HepG2 (cell line): ENCODE data around the gene SRSF6. TPM values are rescaled to one million over a fixed set of nuclear protein-coding genes. Genes with fewer than 3 reads are reported as not detected.

Experiments used
- ATAC-seq: fragments of 200-7000 bp; cut with Tn5 transposase; 3 replicates; pipeline ENCODE4 v1.9.1; 2020; ENCODE audit warnings: mild to moderate bottlenecking, moderate library complexity
- BruUV-seq: library from RNA; stranded (reverse); fragments of 400-500 nt; replicated peaks from 2 replicates; lab custom pipeline; 2021; lab: Mats Ljungman, UMichigan
- CTCF ChIA-PET: fragments of 300-600 bp; formaldehyde crosslinking; extraction: SDS; loops from one replicate; lab custom pipeline; 2021; ENCODE audit warnings: low total read pairs, inconsistent platforms, low intra/inter-chr PET ratio; lab: Yijun Ruan, JAX
- POLR2A ChIA-PET: fragments of 350-600 bp; sonication (Branson Sonifier 250); formaldehyde crosslinking; loops from one replicate; lab custom pipeline; 2020; ENCODE audit warnings: antibody characterized with exemption, inconsistent platforms; lab: Yijun Ruan, JAX
- DNase-seq: peaks from one replicate; pipeline ENCODE4 v3.0.0-alpha.2; 2015; ENCODE audit warnings: low spot score
- FAIRE-seq: peaks from 3 replicates; lab custom pipeline; 2011; peaks lifted over from hg19 to GRCh38; lab: Jason Lieb, UNC
- H2AFZ ChIP-seq: one replicate; pipeline ENCODE4 v1.6.1; 2011; ENCODE audit warnings: low read length, inconsistent platforms
- H3K27ac ChIP-seq: fragments of 300-600 bp; 3 replicates; pipeline ENCODE4 v1.8.0; 2011; ENCODE audit warnings: mixed run types, mild to moderate bottlenecking, mixed read lengths, low read length, inconsistent platforms; ENCODE audit not compliant: insufficient read depth; ENCODE audit errors: extremely low read length
- H3K27me3 ChIP-seq, 2 experiments: fragments of 200-600 bp in 1 of 2; 2 replicates in 1 of 2; 3 replicates in 1 of 2; pipeline versions ENCODE4 v1.6.0 to v1.8.0; 2011; ENCODE audit warnings: low read length in 2 of 2, mild to moderate bottlenecking in 2 of 2, moderate library complexity in 2 of 2, inconsistent platforms in 1 of 2; ENCODE audit not compliant: insufficient read depth in 2 of 2, control insufficient read depth in 1 of 2
- H3K36me3 ChIP-seq, 2 experiments: fragments of 200-600 bp in 1 of 2; replicated peaks in 1 of 2; 2 replicates in 1 of 2; 3 replicates in 1 of 2; pipeline versions ENCODE4 v1.5.1 to v1.8.0; 2011; ENCODE audit warnings: low read length in 2 of 2, inconsistent platforms in 1 of 2; ENCODE audit not compliant: insufficient read depth in 2 of 2, control insufficient read depth in 1 of 2
- H3K4me1 ChIP-seq: 2 replicates; pipeline ENCODE4 v1.5.1; 2012; ENCODE audit warnings: low read length, inconsistent platforms; ENCODE audit not compliant: insufficient read depth
- H3K4me2 ChIP-seq: 2 replicates; pipeline ENCODE4 v1.6.0; 2011; ENCODE audit warnings: low read depth, low read length, inconsistent platforms
- H3K4me3 ChIP-seq, 3 experiments: fragments of 200-600 bp in 1 of 3; sonication (generic), shearing (Covaris generic) in 1 of 3; replicated peaks in 1 of 3; 2 replicates each; pipeline ENCODE4 v1.5.1; 2011 to 2016; ENCODE audit warnings: low read length in 3 of 3, inconsistent platforms in 2 of 3, low read depth in 2 of 3, mild to moderate bottlenecking in 2 of 3, control low read depth in 1 of 3, mixed read lengths in 1 of 3; ENCODE audit not compliant: insufficient read depth in 1 of 3
- H3K79me2 ChIP-seq: one replicate; pipeline ENCODE4 v1.6.1; 2011; ENCODE audit warnings: low read length, inconsistent platforms; ENCODE audit not compliant: insufficient read depth
- H3K9ac ChIP-seq: 2 replicates; pipeline ENCODE4 v1.6.0; 2011; ENCODE audit warnings: mild to moderate bottlenecking, low read depth, low read length, inconsistent platforms; ENCODE audit not compliant: insufficient read depth
- H3K9me3 ChIP-seq: 2 replicates; pipeline ENCODE4 v1.5.1; 2012; ENCODE audit warnings: mild to moderate bottlenecking, low read length
- H4K20me1 ChIP-seq: 2 replicates; pipeline ENCODE4 v1.6.0; 2011; ENCODE audit warnings: inconsistent platforms, mild to moderate bottlenecking, low read length, moderate library complexity; ENCODE audit not compliant: insufficient read depth
- ATF2 ChIP-seq: sonication (generic); formaldehyde crosslinking; IDR thresholded peaks from 2 replicates; pipeline ENCODE4 v1.4.0; 2020; ENCODE audit warnings: missing genetic modification reagents
- ATF6 ChIP-seq: sonication (generic); formaldehyde crosslinking; conservative IDR thresholded peaks from 2 replicates; pipeline ENCODE4 v1.4.0; 2020; ENCODE audit warnings: missing genetic modification reagents
- EZH2 ChIP-seq: conservative IDR thresholded peaks from 2 replicates; pipeline ENCODE4 v1.6.1; 2012; ENCODE audit warnings: mild to moderate bottlenecking, low read depth, low read length, moderate library complexity
- IRF1 ChIP-seq: sonication (generic); formaldehyde crosslinking; IDR thresholded peaks from 2 replicates; pipeline ENCODE4 v1.4.0; 2020; ENCODE audit warnings: low read depth, mild to moderate bottlenecking, missing genetic modification reagents
- KAT8 ChIP-seq: IDR thresholded peaks from 2 replicates; pipeline ENCODE4 v1.6.1; 2016; ENCODE audit warnings: missing genetic modification reagents, missing compliant biosample characterization
- PAF1 ChIP-seq: IDR thresholded peaks from 2 replicates; pipeline ENCODE4 v1.6.1; 2016; ENCODE audit warnings: missing genetic modification reagents, missing compliant biosample characterization
- REXO4 ChIP-seq: sonication (generic); formaldehyde crosslinking; IDR thresholded peaks from 2 replicates; pipeline ENCODE4 v1.8.0; 2022; ENCODE audit warnings: missing genetic modification reagents, mild to moderate bottlenecking, borderline replicate concordance
- RNF2 ChIP-seq: fragments of 450-650 bp; conservative IDR thresholded peaks from 2 replicates; pipeline ENCODE4 v1.6.1; 2016; ENCODE audit warnings: low read depth
- SOX13 ChIP-seq, 3 experiments: fragments of 450-650 bp in 1 of 3; sonication (generic) in 1 of 3; formaldehyde crosslinking in 1 of 3; IDR thresholded peaks in 2 of 3; conservative IDR thresholded peaks in 1 of 3; 2 replicates each; pipeline versions ENCODE4 v1.5.0 to v1.6.1; 2016 to 2020; ENCODE audit warnings: antibody characterized with exemption in 1 of 3, mild to moderate bottlenecking in 1 of 3, missing compliant biosample characterization in 1 of 3, missing genetic modification reagents in 1 of 3, moderate library complexity in 1 of 3
- YY1 ChIP-seq: IDR thresholded peaks from 2 replicates; pipeline ENCODE4 v1.6.1; 2011; ENCODE audit warnings: low read length, low read depth, moderate library complexity, mild to moderate bottlenecking; ENCODE audit not compliant: insufficient read depth, insufficient replicate concordance
- ZNF274 ChIP-seq: sonication (generic); formaldehyde crosslinking; IDR thresholded peaks from 2 replicates; pipeline ENCODE4 v1.5.1; 2020; ENCODE audit warnings: mild to moderate bottlenecking, missing genetic modification reagents
- ZNF30 ChIP-seq: sonication (generic); formaldehyde crosslinking; IDR thresholded peaks from 2 replicates; pipeline ENCODE4 v1.5.0; 2020; ENCODE audit warnings: mild to moderate bottlenecking, missing genetic modification reagents
- ZNF577 ChIP-seq: sonication (generic); formaldehyde crosslinking; IDR thresholded peaks from 2 replicates; pipeline ENCODE4 v1.4.0; 2020; ENCODE audit warnings: mild to moderate bottlenecking, low read depth, missing genetic modification reagents, borderline replicate concordance
- ZNF616 ChIP-seq: sonication (generic); formaldehyde crosslinking; IDR thresholded peaks from 2 replicates; pipeline ENCODE4 v1.5.0; 2020; ENCODE audit warnings: low read depth, mild to moderate bottlenecking, missing genetic modification reagents
- ZNF749 ChIP-seq: sonication (generic); formaldehyde crosslinking; IDR thresholded peaks from 2 replicates; pipeline ENCODE4 v1.8.0; 2022; ENCODE audit warnings: mild to moderate bottlenecking, missing genetic modification reagents, moderate library complexity, borderline replicate concordance
- ZNF879 ChIP-seq: sonication (generic); formaldehyde crosslinking; IDR thresholded peaks from 2 replicates; pipeline ENCODE4 v1.8.1; 2023; ENCODE audit warnings: missing genetic modification reagents
- WGBS: methylation state at CpG from one replicate; pipeline ENCODE4 v1.1.6; 2017; ENCODE audit warnings: low lambda C conversion rate; 5-methylcytosine and 5-hydroxymethylcytosine counted together
- in situ Hi-C: cut with HindIII; loops from 2 replicates; pipeline ENCODE4 v1.10.0; 2017; ENCODE audit warnings: low pct_unique_long_range_greater_than_20kb; ENCODE audit not compliant: extremely low pct_ligation_motif_present
- intact Hi-C: fragments of 100-400 bp; cut with micrococcal nuclease; formaldehyde crosslinking; loops from one replicate; pipeline ENCODE4 v1.10.0; 2022; ENCODE audit not compliant: unreplicated experiment
- polyA plus RNA-seq, 8 experiments: library from polyadenylated mRNA; depleted of rRNA in 3 of 8; stranded (reverse) in 7 of 8; unstranded in 1 of 8; fragments of >200 nt; fragmentation: Illumina TruSeq in 4 of 8; extraction: Trizol in 4 of 8; gene quantifications; 2 replicates each; pipeline versions ENCODE4 v1.2.1 to v1.2.3, GENCODE V29; 2011 to 2016; ENCODE audit warnings: low read depth in 4 of 8, missing spikeins in 1 of 8, mixed read lengths in 1 of 8; ENCODE audit not compliant: insufficient read depth in 1 of 8
- total RNA-seq, 5 experiments: library from RNA; depleted of rRNA; stranded (reverse); fragments of >200 nt; fragmentation: Illumina TruSeq; extraction: Trizol; gene quantifications; 2 replicates each; pipeline ENCODE4 v1.2.3, GENCODE V29; 2016; ENCODE audit warnings: low read depth in 1 of 5

The SRSF6 gene
- total and polyA plus RNA-seq, 2 of the 13 experiments (the other 11 are each of a cell fraction or from before 2014, with no cell fraction given), result 156 to 194 TPM

GRCh38 chr20:43456809-43457639 lies 672 bp upstream of the SRSF6 start (continued):
- TF ChIP-seq IRF1 (CRISPR knock-in tag), result no peak
- peak; percentile 37 for TF ChIP-seq YY1
- TF ChIP-seq EZH2, result no peak

GRCh38 chr20:43458422-43458924 lies 777 bp downstream of the SRSF6 start:
- H4K20me1 ChIP-seq, result peaks cover 48% of the 10 kb centered on the region
- peak overlapping the region; percentile 86 to 96 (median 90) for H3K4me3 ChIP-seq
- in situ Hi-C loops (no loop called here), intact Hi-C loops (loop anchor here (5.0 kb wide), 2 partner anchors 49 to 99 kb away; partner anchors contain the start of genes L3MBTL1 and SGK2)
- H3K4me2 ChIP-seq, result peak overlapping the region; percentile 99
- ChIA-PET CTCF (no interaction called here), POLR2A (interaction anchor here (0.8 to 4.9 kb wide), 23 partner anchors 8 to 1427 kb away, joined by 3 to 83 read pairs (median 9); partner anchors contain the start of genes IFT52, L3MBTL1, SGK2 and YWHAB)
- ATAC-seq (no peak; the same call in 2 of the 3 replicates), FAIRE-seq (no peak), DNase-seq (no peak)
- peak overlapping the region; percentile 100 for H3K9ac ChIP-seq
- H3K27me3 ChIP-seq, result peaks cover 0 to 2% of the 10 kb centered on the region in 2 experiments; a peak in 1 of 5 replicates
- H3K4me1 ChIP-seq, result peaks cover 62% of the 10 kb centered on the region
- no TSS peak for BruUV-seq
- H3K9me3 ChIP-seq, result no peaks in the 10 kb centered on the region
- H3K79me2 ChIP-seq, result peaks cover 52% of the 10 kb centered on the region
- H3K36me3 ChIP-seq, result peaks cover 15 to 45% of the 10 kb centered on the region in 2 experiments
- H2AFZ ChIP-seq, result no peak overlapping the region
- peak overlapping the region; percentile 97 for H3K27ac ChIP-seq
- 2% methylated on average over 11 of the region's 41 CpGs for WGBS
- TF ChIP-seq RNF2 (0 out of 2 replicates have a peak, but pooled peaks have one; percentile 27), ZNF616 (CRISPR knock-in tag) (no peak), REXO4 (CRISPR knock-in tag) (0 out of 2 replicates have a peak, but pooled peaks have one; percentile 51), ZNF577 (CRISPR knock-in tag) (no peak), ZNF749 (0 out of 2 replicates have a peak, but pooled peaks have one; percentile 29), ZNF879 (CRISPR knock-in tag) (peak; percentile 27; the same call in 1 of the 2 replicates), ATF2 (0 out of 2 replicates have a peak, but pooled peaks have one; percentile 23), ZNF274 (CRISPR knock-in tag) (0 out of 2 replicates have a peak, but pooled peaks have one; percentile 2), SOX13 (IDR thresholded peaks at IDR 0.05) (no peak), SOX13 (CRISPR knock-in tag; conservative IDR thresholded peaks at IDR 0.05 in 1 of 2, IDR thresholded peaks at IDR 0.05 in 1 of 2) (no peak), ATF6 (CRISPR knock-in tag) (0 out of 2 replicates have a peak, but pooled peaks have one; percentile 4), ZNF30 (CRISPR knock-in tag) (no peak), KAT8 (no peak), PAF1 (0 out of 2 replicates have a peak, but pooled peaks have one; percentile 84)
